HEK293 (cell line): ENCODE data around the gene SRGN.

Experiments used
- HOXA7 ChIP-seq: sonication (generic); formaldehyde crosslinking; IDR thresholded peaks from 2 replicates; pipeline ENCODE4 v1.8.1; 2022; ENCODE audit warnings: missing genetic modification reagents, borderline replicate concordance
- KLF16 ChIP-seq: fragments of 450-650 bp; formaldehyde crosslinking; IDR thresholded peaks from 2 replicates; pipeline ENCODE4 v1.5.1; 2017; ENCODE audit warnings: missing biosample characterization, missing genetic modification characterization
- MYNN ChIP-seq: fragments of 450-650 bp; formaldehyde crosslinking; IDR thresholded peaks from 2 replicates; pipeline ENCODE4 v1.5.1; 2016; ENCODE audit warnings: missing biosample characterization, missing genetic modification characterization, borderline replicate concordance
- REPIN1 ChIP-seq: fragments of 450-650 bp; formaldehyde crosslinking; IDR thresholded peaks from 2 replicates; pipeline ENCODE4 v1.5.1; 2017; ENCODE audit warnings: missing biosample characterization, missing genetic modification characterization, low read depth
- ZBTB1 ChIP-seq: fragments of 450-650 bp; formaldehyde crosslinking; IDR thresholded peaks from 2 replicates; pipeline ENCODE4 v1.5.1; 2016; ENCODE audit warnings: missing biosample characterization, missing genetic modification characterization
- ZFP3 ChIP-seq: fragments of 450-650 bp; formaldehyde crosslinking; IDR thresholded peaks from 2 replicates; pipeline ENCODE4 v1.5.1; 2016; ENCODE audit warnings: low read depth, missing biosample characterization, missing genetic modification characterization
- ZNF138 ChIP-seq: fragments of 450-650 bp; formaldehyde crosslinking; IDR thresholded peaks from 2 replicates; pipeline ENCODE4 v1.5.1; 2016; ENCODE audit warnings: missing biosample characterization, missing genetic modification characterization, borderline replicate concordance
- ZNF146 ChIP-seq: fragments of 450-650 bp; formaldehyde crosslinking; IDR thresholded peaks from 2 replicates; pipeline ENCODE4 v1.5.1; 2016; ENCODE audit warnings: missing biosample characterization, missing genetic modification characterization
- ZNF501 ChIP-seq: fragments of 450-650 bp; formaldehyde crosslinking; IDR thresholded peaks from 2 replicates; pipeline ENCODE4 v1.5.1; 2016; ENCODE audit warnings: missing biosample characterization, missing genetic modification characterization
- ZNF530 ChIP-seq: fragments of 450-650 bp; formaldehyde crosslinking; IDR thresholded peaks from 2 replicates; pipeline ENCODE4 v1.5.1; 2016; ENCODE audit warnings: low read depth, missing biosample characterization, missing genetic modification characterization
- ZNF544 ChIP-seq: fragments of 450-650 bp; formaldehyde crosslinking; IDR thresholded peaks from 2 replicates; pipeline ENCODE4 v1.5.0; 2017; ENCODE audit warnings: missing biosample characterization, missing genetic modification characterization
- ZNF549 ChIP-seq: fragments of 450-650 bp; IDR thresholded peaks from 2 replicates; pipeline ENCODE4 v1.5.1; 2018; ENCODE audit warnings: missing biosample characterization, missing genetic modification characterization, mild to moderate bottlenecking, inconsistent platforms, moderate library complexity
- ZNF76 ChIP-seq: fragments of 450-650 bp; formaldehyde crosslinking; IDR thresholded peaks from 2 replicates; pipeline ENCODE4; 2016; ENCODE audit warnings: low read depth, missing biosample characterization, missing genetic modification characterization, borderline replicate concordance
- TF ChIP-seq, protein P1 (sequence below): fragments of 450-650 bp; formaldehyde crosslinking; IDR thresholded peaks from 2 replicates; pipeline ENCODE4 v1.5.1; 2016; ENCODE audit warnings: missing biosample characterization, missing genetic modification characterization

DNA sequence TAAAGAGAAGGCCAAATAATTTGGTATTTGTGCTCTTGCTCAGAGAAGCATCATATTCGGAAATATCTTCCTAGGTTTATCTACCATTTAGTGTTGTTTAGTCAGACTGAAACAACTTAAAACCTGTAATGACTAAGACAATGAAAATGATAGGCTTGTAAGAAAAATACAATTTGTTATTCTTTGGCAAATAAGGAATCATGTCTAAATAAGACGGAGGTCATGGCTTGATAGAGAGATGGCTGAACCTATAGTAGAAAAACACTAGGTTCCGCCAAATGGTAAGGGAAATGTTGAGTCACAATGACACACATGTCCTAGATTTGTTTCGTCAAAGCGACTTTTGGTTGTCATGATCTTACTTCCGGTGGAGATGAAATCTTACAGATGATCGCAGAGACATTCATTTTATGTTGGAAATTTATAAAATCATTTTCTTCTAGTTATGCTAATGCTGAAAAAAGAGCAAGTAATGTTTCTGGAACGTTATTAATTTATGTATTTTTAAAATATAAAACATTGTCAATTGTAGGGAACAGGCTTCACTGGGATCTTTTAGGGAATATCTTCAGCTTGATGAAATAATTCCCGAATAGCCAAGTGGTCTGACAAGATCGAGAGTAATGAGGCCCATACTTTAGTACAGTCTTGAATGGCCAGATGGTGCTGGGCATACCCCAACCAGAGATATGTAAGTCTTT is 1.0 kb downstream of the SRGN start:
- TF ChIP-seq, protein P1, sequence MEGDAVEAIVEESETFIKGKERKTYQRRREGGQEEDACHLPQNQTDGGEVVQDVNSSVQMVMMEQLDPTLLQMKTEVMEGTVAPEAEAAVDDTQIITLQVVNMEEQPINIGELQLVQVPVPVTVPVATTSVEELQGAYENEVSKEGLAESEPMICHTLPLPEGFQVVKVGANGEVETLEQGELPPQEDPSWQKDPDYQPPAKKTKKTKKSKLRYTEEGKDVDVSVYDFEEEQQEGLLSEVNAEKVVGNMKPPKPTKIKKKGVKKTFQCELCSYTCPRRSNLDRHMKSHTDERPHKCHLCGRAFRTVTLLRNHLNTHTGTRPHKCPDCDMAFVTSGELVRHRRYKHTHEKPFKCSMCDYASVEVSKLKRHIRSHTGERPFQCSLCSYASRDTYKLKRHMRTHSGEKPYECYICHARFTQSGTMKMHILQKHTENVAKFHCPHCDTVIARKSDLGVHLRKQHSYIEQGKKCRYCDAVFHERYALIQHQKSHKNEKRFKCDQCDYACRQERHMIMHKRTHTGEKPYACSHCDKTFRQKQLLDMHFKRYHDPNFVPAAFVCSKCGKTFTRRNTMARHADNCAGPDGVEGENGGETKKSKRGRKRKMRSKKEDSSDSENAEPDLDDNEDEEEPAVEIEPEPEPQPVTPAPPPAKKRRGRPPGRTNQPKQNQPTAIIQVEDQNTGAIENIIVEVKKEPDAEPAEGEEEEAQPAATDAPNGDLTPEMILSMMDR (tag by site-specific recombination) = no peak
- TF ChIP-seq ZNF501 (tag by site-specific recombination) (no peak), ZBTB1 (tag by site-specific recombination) (no peak), ZFP3 (tag by site-specific recombination) (no peak), KLF16 (tag by site-specific recombination) (no peak), HOXA7 (CRISPR knock-in tag) (no peak), ZNF146 (no peak), REPIN1 (no peak), ZNF549 (no peak), ZNF138 (tag by site-specific recombination) (no peak), ZNF76 (tag by site-specific recombination) (no peak), ZNF544 (tag by site-specific recombination) (no peak), MYNN (tag by site-specific recombination) (no peak), ZNF530 (tag by site-specific recombination) (no peak)
